Nephron progenitor cell (in vitro differentiated cells): ENCODE data around the gene ETV3.

Source experiments
- DNase-seq: peaks from one replicate; pipeline ENCODE4 v3.0.0; 2021
- H3K27ac Mint-ChIP-seq: 2 replicates; pipeline ENCODE4 v1.8.0; 2021; ENCODE audit warnings: mild to moderate bottlenecking, moderate library complexity, mixed read lengths
- H3K27me3 Mint-ChIP-seq: 2 replicates; pipeline ENCODE4 v1.8.0; 2021; ENCODE audit warnings: mild to moderate bottlenecking, low read depth, mixed read lengths; ENCODE audit not compliant: poor library complexity
- H3K36me3 Mint-ChIP-seq: 2 replicates; pipeline ENCODE4 v1.8.0; 2021; ENCODE audit warnings: low read depth, mixed read lengths
- H3K4me1 Mint-ChIP-seq: 2 replicates; pipeline ENCODE4 v1.8.0; 2021; ENCODE audit warnings: mixed read lengths
- H3K4me3 Mint-ChIP-seq: 2 replicates; pipeline ENCODE4 v1.8.0; 2021; ENCODE audit warnings: mild to moderate bottlenecking, moderate library complexity, mixed read lengths
- H3K9me3 Mint-ChIP-seq: 2 replicates; pipeline ENCODE4 v1.8.0; 2021; ENCODE audit warnings: mild to moderate bottlenecking, moderate library complexity, mixed read lengths
- TF ChIP-seq, protein P1 (sequence below): fragments of 200-600 bp; sonication (generic); IDR thresholded peaks from 2 replicates; pipeline ENCODE4 v1.5.0; 2021; ENCODE audit warnings: antibody characterized with exemption

Gene ETV3

GRCh38 chr1:157073944-157074685 is 64.1 kb downstream of the ETV3 start:
- H3K27me3 Mint-ChIP-seq, result peaks cover 14% of the 10 kb centered on the region
- H3K4me1 Mint-ChIP-seq, result no peaks in the 10 kb centered on the region
- DNase-seq, result peak; percentile 67
- no peaks in the 10 kb centered on the region for H3K36me3 Mint-ChIP-seq
- no peak overlapping the region for H3K27ac Mint-ChIP-seq
- TF ChIP-seq, protein P1, sequence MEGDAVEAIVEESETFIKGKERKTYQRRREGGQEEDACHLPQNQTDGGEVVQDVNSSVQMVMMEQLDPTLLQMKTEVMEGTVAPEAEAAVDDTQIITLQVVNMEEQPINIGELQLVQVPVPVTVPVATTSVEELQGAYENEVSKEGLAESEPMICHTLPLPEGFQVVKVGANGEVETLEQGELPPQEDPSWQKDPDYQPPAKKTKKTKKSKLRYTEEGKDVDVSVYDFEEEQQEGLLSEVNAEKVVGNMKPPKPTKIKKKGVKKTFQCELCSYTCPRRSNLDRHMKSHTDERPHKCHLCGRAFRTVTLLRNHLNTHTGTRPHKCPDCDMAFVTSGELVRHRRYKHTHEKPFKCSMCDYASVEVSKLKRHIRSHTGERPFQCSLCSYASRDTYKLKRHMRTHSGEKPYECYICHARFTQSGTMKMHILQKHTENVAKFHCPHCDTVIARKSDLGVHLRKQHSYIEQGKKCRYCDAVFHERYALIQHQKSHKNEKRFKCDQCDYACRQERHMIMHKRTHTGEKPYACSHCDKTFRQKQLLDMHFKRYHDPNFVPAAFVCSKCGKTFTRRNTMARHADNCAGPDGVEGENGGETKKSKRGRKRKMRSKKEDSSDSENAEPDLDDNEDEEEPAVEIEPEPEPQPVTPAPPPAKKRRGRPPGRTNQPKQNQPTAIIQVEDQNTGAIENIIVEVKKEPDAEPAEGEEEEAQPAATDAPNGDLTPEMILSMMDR, result peak; percentile 57
- no peak overlapping the region for H3K4me3 Mint-ChIP-seq
- H3K9me3 Mint-ChIP-seq, result no peaks in the 10 kb centered on the region
